Astrocyte (in vitro differentiated cells and primary cell): Measurements from ENCODE around the gene PLEKHA3. TPM values are rescaled to one million over a fixed set of nuclear protein-coding genes. Genes with fewer than 3 reads are reported as not detected.
A peak's percentile ranks its signal among the peaks of the same experiment; 100 is the strongest.

Experiments used
- DNase-seq: peaks from one replicate; pipeline ENCODE4 v3.0.0-alpha.2; 2010; ENCODE audit warnings: low read depth
- FAIRE-seq: peaks from 2 replicates; lab custom pipeline; 2011; peaks lifted over from hg19 to GRCh38; lab: Jason Lieb, UNC
- H2AFZ ChIP-seq: 2 replicates; pipeline ENCODE4 v1.6.0; 2012; ENCODE audit warnings: low read depth, low read length, inconsistent platforms
- H3K27ac ChIP-seq: 2 replicates; pipeline ENCODE4 v1.5.1; 2011; ENCODE audit warnings: low read depth, low read length, inconsistent platforms
- H3K27me3 ChIP-seq: 2 replicates; pipeline ENCODE4 v1.6.0; 2011; ENCODE audit warnings: low read length, inconsistent platforms; ENCODE audit not compliant: insufficient read depth
- H3K36me3 ChIP-seq: 2 replicates; pipeline ENCODE4 v1.5.1; 2011; ENCODE audit warnings: low read length, inconsistent platforms; ENCODE audit not compliant: insufficient read depth
- H3K4me1 ChIP-seq: 2 replicates; pipeline ENCODE4 v1.5.1; 2011; ENCODE audit warnings: low read length, inconsistent platforms; ENCODE audit not compliant: insufficient read depth
- H3K4me2 ChIP-seq: 2 replicates; pipeline ENCODE4 v1.6.0; 2012; ENCODE audit warnings: low read length, inconsistent platforms
- H3K4me3 ChIP-seq: 2 replicates; pipeline ENCODE4 v1.5.1; 2011; ENCODE audit warnings: low read depth, mild to moderate bottlenecking, low read length, inconsistent platforms; ENCODE audit not compliant: insufficient read depth
- H3K79me2 ChIP-seq: 2 replicates; pipeline ENCODE4 v1.6.0; 2012; ENCODE audit warnings: mild to moderate bottlenecking, low read length, inconsistent platforms; ENCODE audit not compliant: insufficient read depth
- H3K9ac ChIP-seq: 2 replicates; pipeline ENCODE4 v1.6.0; 2012; ENCODE audit warnings: mild to moderate bottlenecking, low read length, inconsistent platforms
- H3K9me3 ChIP-seq: 2 replicates; pipeline ENCODE4 v1.5.1; 2012; ENCODE audit warnings: low read depth, mild to moderate bottlenecking, low read length, inconsistent platforms; ENCODE audit not compliant: insufficient read depth
- H4K20me1 ChIP-seq: 2 replicates; pipeline ENCODE4 v1.6.0; 2012; ENCODE audit warnings: low read length, inconsistent platforms; ENCODE audit not compliant: insufficient read depth
- H3K27ac Mint-ChIP-seq: one replicate; pipeline ENCODE4 v1.8.0; 2021; ENCODE audit warnings: mild to moderate bottlenecking, mixed read lengths; ENCODE audit not compliant: unreplicated experiment
- H3K27me3 Mint-ChIP-seq: one replicate; pipeline ENCODE4 v1.8.0; 2021; ENCODE audit warnings: low read depth, mixed read lengths; ENCODE audit not compliant: unreplicated experiment
- H3K36me3 Mint-ChIP-seq: one replicate; pipeline ENCODE4 v1.8.0; 2021; ENCODE audit warnings: low read depth, mixed read lengths; ENCODE audit not compliant: unreplicated experiment
- H3K4me1 Mint-ChIP-seq: one replicate; pipeline ENCODE4 v1.8.0; 2021; ENCODE audit warnings: low read depth, mixed read lengths; ENCODE audit not compliant: unreplicated experiment
- H3K4me3 Mint-ChIP-seq: one replicate; pipeline ENCODE4 v1.8.0; 2021; ENCODE audit warnings: mild to moderate bottlenecking, moderate library complexity, mixed read lengths; ENCODE audit not compliant: unreplicated experiment
- H3K9me3 Mint-ChIP-seq: one replicate; pipeline ENCODE4 v1.8.0; 2021; ENCODE audit warnings: mild to moderate bottlenecking, mixed read lengths; ENCODE audit not compliant: unreplicated experiment
- CTCF ChIP-seq: IDR thresholded peaks from 2 replicates; pipeline ENCODE4 v1.5.1; 2011; ENCODE audit warnings: low read depth, mild to moderate bottlenecking, inconsistent platforms, low read length, moderate library complexity; ENCODE audit not compliant: insufficient read depth
- EZH2 ChIP-seq: IDR thresholded peaks from 2 replicates; pipeline ENCODE4 v1.6.1; 2012; ENCODE audit warnings: mild to moderate bottlenecking, low read length, inconsistent platforms; ENCODE audit not compliant: insufficient read depth
- total RNA-seq: library from RNA; stranded (reverse); gene quantifications from 2 replicates; pipeline ENCODE4 v1.2.1, GENCODE V29; 2021

PLEKHA3 gene
- total RNA-seq, 1 donor from 2014 or later, result 42.1 TPM

- H3K79me2 ChIP-seq, result no peaks in the 10 kb centered on the region
- peaks cover 2% of the 10 kb centered on the region for H3K4me1 Mint-ChIP-seq
- no peaks in the 10 kb centered on the region for H3K4me1 ChIP-seq
- H3K27me3 ChIP-seq, result no peaks in the 10 kb centered on the region
- H3K27me3 Mint-ChIP-seq, result no peaks in the 10 kb centered on the region
- no peaks in the 10 kb centered on the region for H3K9me3 Mint-ChIP-seq
- H3K27ac ChIP-seq, result no peak overlapping the region
- no peak for TF ChIP-seq CTCF
- TF ChIP-seq EZH2, result no peak
- H4K20me1 ChIP-seq, result peaks cover 3% of the 10 kb centered on the region
- no peak overlapping the region for H3K4me3 Mint-ChIP-seq
- H3K9ac ChIP-seq, result no peak overlapping the region
- peaks cover 7% of the 10 kb centered on the region for H3K36me3 Mint-ChIP-seq
- peaks cover 56% of the 10 kb centered on the region for H3K36me3 ChIP-seq
- no peak overlapping the region for H3K4me3 ChIP-seq
- FAIRE-seq, result peak; percentile 17
- H2AFZ ChIP-seq, result no peak overlapping the region
- no peaks in the 10 kb centered on the region for H3K9me3 ChIP-seq
- H3K27ac Mint-ChIP-seq, result no peak overlapping the region
- no peak overlapping the region for H3K4me2 ChIP-seq
- DNase-seq, result no peak
Observed at GRCh38 chr2:178498137-178498536, 17.9 kb downstream of the PLEKHA3 start.

GRCh38 chr2:178499640-178500039 is 19.4 kb downstream of the PLEKHA3 start:
- Mint-ChIP-seq H3K27me3 (no peaks in the 10 kb centered on the region), H3K4me1 (peaks cover 2% of the 10 kb centered on the region), H3K36me3 (peaks cover 7% of the 10 kb centered on the region), H3K27ac (no peak overlapping the region), H3K9me3 (no peaks in the 10 kb centered on the region), H3K4me3 (no peak overlapping the region)
- TF ChIP-seq CTCF (no peak), EZH2 (no peak)
- H3K27ac ChIP-seq, result no peak overlapping the region
- no peaks in the 10 kb centered on the region for H3K4me1 ChIP-seq
- no peaks in the 10 kb centered on the region for H3K79me2 ChIP-seq
- H3K36me3 ChIP-seq, result peaks cover 49% of the 10 kb centered on the region
- FAIRE-seq, result no peak
- H3K27me3 ChIP-seq, result no peaks in the 10 kb centered on the region
- no peak overlapping the region for H3K4me2 ChIP-seq
- no peak overlapping the region for H2AFZ ChIP-seq
- DNase-seq, result no peak
- no peaks in the 10 kb centered on the region for H4K20me1 ChIP-seq
- no peak overlapping the region for H3K4me3 ChIP-seq
- H3K9ac ChIP-seq, result no peak overlapping the region
- H3K9me3 ChIP-seq, result no peaks in the 10 kb centered on the region

- Histone ChIP-seq H4K20me1 (no peaks in the 10 kb centered on the region), H3K27me3 (no peaks in the 10 kb centered on the region), H3K4me2 (no peak overlapping the region), H2AFZ (no peak overlapping the region), H3K4me3 (no peak overlapping the region), H3K9ac (no peak overlapping the region), H3K4me1 (no peaks in the 10 kb centered on the region), H3K9me3 (no peaks in the 10 kb centered on the region), H3K27ac (no peak overlapping the region), H3K36me3 (peaks cover 40% of the 10 kb centered on the region), H3K79me2 (no peaks in the 10 kb centered on the region)
- Mint-ChIP-seq H3K27ac (no peak overlapping the region), H3K9me3 (no peaks in the 10 kb centered on the region), H3K36me3 (peaks cover 6% of the 10 kb centered on the region), H3K4me1 (peaks cover 2% of the 10 kb centered on the region), H3K4me3 (no peak overlapping the region), H3K27me3 (no peaks in the 10 kb centered on the region)
- no peak for TF ChIP-seq EZH2
- no peak for TF ChIP-seq CTCF
- FAIRE-seq (no peak), DNase-seq (no peak)
Observed at GRCh38 chr2:178502751-178503150, 22.5 kb downstream of the PLEKHA3 start.
